GM21447 (cell line): ENCODE results near the gene WRNIP1.
"Not testable (repeated sequence)": the region's sequence is repeated elsewhere in the genome, so short reads cannot be mapped to it uniquely, and the experiment has no call there.

Experiments used
- ATAC-seq: cut with Tn5 transposase; IDR thresholded peaks from one replicate; pipeline ENCODE4 v1.9.1; 2021; ENCODE audit not compliant: unreplicated experiment

Gene WRNIP1

GRCh38 chr6:2782825-2783187 lies 17.6 kb downstream of the WRNIP1 start:
- no peak for ATAC-seq

DNA sequence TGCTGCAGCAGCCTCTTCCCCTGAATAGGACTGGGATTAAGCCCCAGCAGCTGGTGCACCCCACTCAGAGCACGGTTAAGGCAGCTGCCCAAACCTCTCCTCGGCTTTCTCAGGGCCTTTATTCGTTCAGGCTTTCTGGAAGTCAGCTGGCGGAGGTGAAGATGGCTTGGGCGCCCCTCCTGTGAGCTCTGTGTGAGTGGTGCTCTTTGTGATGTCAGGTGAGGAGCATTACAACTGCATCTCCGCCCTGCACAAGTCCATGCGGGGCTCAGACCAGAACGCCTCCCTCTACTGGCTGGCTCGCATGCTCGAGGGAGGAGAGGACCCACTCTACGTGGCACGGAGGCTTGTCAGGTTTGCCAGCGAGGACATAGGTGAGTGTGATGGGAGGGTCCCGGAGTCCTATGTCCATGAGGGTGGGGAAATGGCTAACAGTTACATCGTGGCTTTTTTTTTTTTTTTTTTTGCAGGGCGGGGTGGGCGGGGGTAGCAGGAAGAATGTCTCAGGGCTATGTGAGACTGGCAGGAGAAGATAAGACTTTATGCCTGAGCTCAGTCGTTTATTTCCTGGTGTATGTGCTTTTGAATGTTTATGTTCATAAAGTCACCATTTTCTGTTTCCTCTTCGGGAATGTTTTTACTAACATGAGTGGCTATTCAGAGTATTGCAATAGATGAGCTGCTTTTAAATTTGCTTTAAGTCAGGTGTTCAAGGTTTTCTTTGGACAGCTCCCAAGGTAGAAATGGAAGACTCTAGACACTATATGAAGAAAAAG lies 18.2 kb downstream of the WRNIP1 start:
- no peak for ATAC-seq

- ATAC-seq: no peak
Measured at GRCh38 chr6:2784061-2784460, 18.9 kb downstream of the WRNIP1 start.

DNA sequence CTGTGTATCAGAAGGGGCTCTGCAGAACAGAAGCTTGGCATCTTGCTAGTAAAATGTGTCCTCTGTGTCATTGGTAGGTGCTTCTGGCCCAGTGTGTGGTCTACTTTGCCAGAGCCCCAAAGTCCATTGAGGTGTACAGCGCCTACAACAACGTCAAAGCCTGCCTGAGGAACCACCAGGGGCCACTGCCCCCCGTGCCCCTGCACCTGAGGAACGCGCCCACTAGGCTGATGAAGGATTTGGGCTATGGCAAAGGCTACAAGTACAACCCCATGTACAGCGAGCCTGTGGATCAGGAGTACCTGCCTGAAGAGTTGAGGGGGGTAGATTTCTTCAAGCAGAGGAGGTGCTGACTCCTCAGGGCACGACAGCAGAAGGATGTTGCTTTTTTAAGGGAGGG lies 19.7 kb downstream of the WRNIP1 start:
- no peak for ATAC-seq

GRCh38 chr6:2786269-2786668 lies 21.1 kb downstream of the WRNIP1 start:
- no peak for ATAC-seq

DNA sequence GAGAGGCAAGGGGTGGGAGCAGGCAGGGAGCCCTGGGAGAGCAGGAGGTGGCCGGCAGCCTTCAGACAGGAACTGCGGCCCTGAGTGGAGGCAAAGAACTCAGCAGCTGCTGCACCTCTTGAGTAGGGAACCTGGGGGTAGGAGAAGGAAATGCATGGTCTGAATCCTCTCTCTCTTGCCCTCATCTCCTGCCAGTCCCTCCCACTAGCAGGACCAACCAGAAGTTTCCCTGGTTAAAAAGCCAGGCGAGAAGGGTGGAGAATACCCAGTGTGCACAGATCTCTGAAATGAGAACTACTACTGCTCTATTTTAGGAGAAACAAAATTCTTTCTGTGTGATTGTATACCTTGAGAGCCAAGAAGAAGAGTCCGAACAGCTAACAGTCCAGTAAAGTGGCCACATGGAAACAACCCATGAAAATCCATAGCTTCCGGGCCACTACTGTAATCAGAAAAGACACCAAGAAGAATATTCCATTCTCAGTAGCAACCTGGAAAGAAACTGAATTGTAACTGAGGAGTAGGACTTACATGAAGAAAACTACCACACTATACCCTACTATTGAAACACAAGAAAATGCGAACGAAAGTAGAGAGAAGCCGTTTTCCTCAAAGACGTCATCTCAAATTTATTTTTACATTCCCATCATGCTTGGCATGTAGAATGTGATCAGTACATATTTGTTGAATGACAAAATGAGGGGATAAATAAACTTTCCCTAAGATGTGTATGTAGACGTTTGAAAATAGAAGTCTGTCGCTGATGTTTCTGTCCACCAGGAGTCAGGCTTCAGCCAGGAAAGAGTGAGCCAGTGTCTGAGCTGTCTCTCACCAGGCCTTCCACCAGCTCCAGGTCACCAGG lies 25.6 kb downstream of the WRNIP1 start:
- ATAC-seq: peak; percentile 80

- no peak for ATAC-seq
Measured at GRCh38 chr6:2791450-2791974, 26.3 kb downstream of the WRNIP1 start.

DNA sequence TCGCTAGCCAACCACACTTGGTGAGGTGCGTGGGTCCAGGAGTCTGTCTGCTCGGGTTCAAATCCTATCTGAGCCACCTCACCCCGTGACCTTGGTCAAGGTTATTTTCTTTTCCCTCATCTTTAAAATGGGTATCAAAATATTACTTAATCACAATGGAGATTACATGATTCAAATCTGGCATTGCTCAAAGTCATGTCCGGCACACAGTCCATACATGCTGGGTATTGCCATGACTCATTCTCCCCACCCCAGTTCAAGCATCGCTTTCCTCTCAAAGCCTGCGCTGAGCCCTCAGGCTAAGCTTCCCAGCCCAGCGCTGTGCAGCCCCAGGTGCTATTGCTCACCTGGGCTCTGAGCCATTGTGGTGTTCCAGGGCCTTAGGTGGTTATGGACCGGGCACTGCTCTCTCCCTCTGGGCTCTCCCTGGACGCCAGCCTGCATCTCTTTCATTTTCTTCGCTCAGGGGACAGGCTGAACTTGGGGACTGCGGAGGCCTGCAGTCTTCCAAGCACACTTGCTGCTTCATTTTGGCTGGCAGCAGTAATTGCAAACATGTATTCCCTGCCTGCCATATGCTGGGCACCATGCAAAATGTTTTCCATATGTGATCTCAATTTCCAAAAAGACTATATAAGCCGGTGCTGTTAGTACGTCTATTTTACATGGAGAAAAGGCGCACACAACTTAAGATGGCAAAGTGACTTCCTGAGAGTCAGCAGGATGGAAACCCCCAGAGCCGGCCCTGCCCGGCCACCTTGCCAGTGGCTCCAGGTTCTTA lies 27.3 kb downstream of the WRNIP1 start:
- no peak for ATAC-seq

- ATAC-seq: no peak
Measured at GRCh38 chr6:2793534-2794151, 28.4 kb downstream of the WRNIP1 start.

GRCh38 chr6:2794171-2794730 lies 29.1 kb downstream of the WRNIP1 start:
- no peak for ATAC-seq

GRCh38 chr6:2795162-2795561 lies 30.0 kb downstream of the WRNIP1 start:
- ATAC-seq: no peak

DNA sequence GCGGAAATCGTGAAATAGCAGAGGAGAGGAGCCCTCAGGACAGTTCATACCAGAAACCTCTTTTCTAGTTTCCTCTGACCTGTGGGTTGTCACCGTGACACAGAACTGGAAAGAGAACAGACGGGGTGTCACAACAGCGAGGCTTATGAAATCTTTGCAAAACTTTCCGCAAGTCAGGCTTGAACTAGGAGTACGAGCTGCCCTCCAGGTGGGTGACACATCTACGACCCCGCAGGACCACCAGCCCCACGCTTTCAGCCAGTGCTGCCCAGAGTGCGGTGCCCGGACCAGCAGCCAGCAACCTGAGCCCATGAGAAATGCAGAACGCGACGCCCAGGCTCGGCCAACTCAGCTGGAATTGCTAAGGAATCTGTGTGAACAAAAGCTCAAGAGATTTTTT lies 30.8 kb downstream of the WRNIP1 start:
- no peak for ATAC-seq

DNA sequence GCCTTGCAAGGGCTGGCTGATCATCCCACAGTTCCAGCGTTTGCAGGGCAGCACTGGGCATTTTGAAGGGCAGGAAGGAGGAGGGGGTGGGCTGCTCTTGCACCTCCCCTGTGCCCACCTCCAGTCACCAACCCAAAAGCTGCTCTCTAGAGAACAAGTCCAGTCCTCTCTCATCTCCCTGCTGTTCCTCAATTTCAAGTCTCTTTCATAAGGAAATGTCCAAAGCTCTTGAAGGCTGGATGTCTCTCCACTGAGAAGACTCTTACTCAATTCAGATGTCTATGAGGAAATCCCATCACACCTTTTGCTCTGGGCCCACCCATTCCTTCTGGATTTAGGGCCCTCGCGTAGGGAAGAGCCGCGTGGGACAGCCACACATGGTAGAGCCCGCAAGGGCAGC lies 31.7 kb downstream of the WRNIP1 start:
- ATAC-seq: no peak

DNA sequence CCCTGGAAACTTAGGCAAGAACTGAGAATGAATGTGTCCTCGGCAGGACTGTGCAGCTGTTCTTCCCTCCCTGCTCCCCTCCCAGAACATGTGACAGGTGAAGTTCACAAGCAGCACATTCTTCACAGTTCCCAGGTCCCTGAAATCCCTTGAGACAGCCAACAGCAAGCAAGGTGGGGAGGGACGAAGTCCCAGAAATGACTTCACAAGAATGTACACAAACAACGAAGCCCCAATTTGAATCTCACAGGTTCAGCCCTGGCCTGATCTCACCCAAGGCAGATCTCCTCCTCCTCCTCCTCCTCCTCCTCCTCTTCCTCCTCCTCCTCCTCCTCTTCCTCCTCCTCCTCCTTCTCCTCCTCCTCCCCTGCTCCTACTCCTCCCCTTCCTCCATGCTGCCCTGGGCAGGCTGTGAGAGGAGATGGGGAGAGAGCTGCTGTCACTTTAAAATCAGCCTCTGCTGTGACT lies 32.4 kb downstream of the WRNIP1 start:
- no peak for ATAC-seq

DNA sequence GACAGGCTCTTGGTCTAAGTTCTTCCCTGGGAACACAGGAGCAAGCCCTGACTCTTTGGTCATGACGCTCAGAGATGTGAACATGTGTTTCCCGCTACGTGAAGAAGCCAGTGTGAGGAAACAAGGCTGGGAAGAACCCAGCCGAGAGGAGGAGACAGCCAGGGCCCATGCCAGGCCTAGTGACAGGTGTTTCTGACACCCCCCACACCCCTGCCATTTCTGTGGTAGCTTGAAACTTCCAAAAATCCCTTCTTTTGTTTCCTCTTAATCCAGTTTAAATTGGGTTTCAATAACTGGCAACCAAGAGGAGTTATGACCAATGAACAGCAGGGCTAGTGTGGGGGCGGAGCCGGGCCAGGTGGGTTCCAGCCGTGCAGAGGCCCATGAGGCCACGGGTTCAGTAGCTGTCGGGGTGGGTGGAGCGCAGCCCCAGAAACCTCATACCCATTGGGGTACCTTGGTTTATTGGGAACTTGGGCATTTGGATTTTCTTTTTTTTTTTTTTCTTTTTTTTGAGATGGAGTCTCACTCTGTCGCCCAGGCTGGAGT lies 33.5 kb downstream of the WRNIP1 start:
- no peak for ATAC-seq

DNA sequence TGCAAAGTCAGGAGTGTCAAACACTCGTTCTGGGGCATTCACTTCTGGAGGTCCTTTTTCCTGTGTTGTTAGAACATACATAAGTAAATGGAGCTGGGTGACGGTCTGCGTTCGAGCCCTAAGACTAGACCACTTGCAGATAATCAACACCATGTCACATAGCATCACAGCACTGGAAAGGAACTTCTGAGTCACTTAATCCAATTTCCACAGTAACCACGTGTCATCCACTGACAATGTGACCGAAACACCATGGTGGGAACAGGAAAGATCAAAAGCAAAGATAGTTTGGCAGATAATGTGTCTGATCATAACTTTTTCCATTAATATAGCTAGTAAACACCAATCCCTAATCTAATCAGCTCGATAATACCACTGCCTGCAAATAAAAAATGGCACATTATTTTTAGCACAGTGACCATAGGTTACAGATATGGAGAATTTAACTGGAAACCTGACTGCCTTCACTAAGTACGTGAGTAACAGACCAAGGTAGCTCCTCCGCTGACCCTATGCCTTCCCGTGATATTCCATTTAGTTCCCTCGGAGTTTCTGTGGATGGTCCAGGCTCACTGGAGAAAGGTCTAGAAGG lies 34.8 kb downstream of the WRNIP1 start:
- no peak for ATAC-seq

DNA sequence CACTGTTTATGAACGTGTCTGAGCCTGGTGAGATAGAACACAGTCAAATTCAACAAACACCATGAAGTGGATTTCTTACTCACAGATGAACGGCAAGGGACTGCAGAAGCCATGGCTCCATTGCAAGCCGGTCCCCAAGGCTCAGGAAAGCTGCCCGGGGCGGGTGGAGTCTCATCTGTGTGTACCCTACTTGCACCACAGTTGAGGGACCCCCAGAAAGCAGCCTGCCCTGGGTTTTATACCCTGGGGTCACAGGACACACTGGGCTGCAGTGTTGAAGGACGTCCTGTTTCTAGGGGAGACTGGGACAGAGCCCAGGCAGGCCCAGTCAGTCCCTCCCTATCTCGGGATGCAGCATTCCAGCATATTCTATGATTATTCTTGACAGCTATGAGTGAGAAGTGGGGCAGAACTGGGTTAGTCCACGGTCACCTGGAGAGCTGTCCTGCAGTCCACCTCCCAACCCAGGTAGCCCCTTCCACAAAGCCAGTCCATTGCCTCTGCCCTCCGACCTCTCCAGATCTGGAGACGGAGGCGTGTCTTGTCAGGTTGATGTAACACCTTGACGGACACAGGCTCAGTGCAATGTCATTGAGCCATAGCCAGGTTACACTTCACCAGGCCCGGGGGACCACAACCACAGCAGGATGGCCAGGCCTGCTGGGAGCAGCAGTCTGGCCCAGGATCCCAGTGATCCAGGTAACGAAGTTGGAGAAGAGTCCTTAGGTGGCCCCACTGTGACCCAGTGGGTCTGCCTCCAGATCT lies 35.5 kb downstream of the WRNIP1 start:
- ATAC-seq: no peak

DNA sequence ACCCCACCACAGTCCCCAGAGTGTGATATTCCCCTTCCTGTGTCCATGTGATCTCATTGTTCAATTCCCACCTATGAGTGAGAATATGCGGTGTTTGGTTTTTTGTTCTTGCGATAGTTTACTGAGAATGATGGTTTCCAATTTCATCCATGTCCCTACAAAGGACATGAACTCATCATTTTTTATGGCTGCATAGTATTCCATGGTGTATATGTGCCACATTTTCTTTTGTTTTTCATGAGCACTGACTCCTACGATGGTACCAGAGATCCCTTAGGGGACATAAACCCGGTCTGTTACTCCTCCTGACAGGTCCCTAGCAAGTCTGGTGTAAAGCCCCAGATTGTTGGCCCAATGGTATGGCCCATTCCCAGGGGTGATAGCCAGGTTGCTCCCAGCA lies 36.5 kb downstream of the WRNIP1 start:
- not testable (repeated sequence) for ATAC-seq

DNA sequence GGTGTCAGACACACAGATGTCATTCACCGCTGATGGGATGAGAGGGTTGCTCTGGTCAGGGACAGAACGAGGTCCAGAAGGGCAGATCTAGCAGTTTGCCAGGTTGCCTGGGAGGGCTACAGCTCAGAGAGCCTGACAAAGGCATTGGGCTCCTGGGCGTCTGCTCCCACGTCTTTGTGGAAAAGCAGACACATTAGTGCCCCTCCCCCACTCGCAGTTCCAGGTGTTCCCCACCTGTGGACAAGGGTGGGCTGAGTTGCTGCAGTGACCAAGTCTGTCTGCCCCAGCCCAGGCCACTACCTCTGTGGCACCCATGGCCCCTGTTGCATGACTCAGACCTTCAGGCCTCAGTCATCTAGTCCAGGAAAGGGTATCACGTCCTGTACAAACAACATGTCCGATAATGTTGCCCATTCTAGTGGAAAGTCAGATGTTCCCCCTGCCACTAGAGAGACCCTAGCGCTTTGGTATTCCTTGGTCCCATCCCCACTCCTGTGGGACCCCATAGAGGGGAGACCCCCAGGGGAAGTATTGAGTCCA lies 37.4 kb downstream of the WRNIP1 start:
- ATAC-seq: no peak
